B cell (primary cell): ENCODE data around the gene GPR22. TPM values are rescaled to one million over a fixed set of nuclear protein-coding genes. Genes with fewer than 3 reads are reported as not detected.

Source experiments
- ATAC-seq: fragments of 200-7000 bp; cut with Tn5 transposase; one replicate; pipeline ENCODE4 v1.10.0; 2021; ENCODE audit warnings: low read depth, mild to moderate bottlenecking, moderate number of reproducible peaks, moderate library complexity
- CTCF ChIA-PET: fragments of 350-600 bp; sonication (Branson Sonifier 250); formaldehyde crosslinking; loops from one replicate; lab custom pipeline; 2021; ENCODE audit warnings: antibody characterized with exemption, inconsistent platforms; lab: Charles Lee
- POLR2A ChIA-PET: fragments of 350-600 bp; sonication (Branson Sonifier 250); formaldehyde crosslinking; loops from one replicate; lab custom pipeline; 2021; ENCODE audit warnings: antibody characterized with exemption; lab: Charles Lee
- DNase-seq: peaks from one replicate; pipeline ENCODE4 v3.0.0; 2013
- H2AFZ ChIP-seq: 2 replicates; pipeline ENCODE4 v1.6.1; 2012; ENCODE audit warnings: mild to moderate bottlenecking, low read depth, low read length; ENCODE audit not compliant: insufficient read depth, poor library complexity, severe bottlenecking
- H3K27ac ChIP-seq, 2 donors: 1 replicate in 1 of 2; 2 replicates in 1 of 2; pipeline ENCODE4 v1.5.1; 2012 to 2013; ENCODE audit warnings: low read length in 2 of 2, mild to moderate bottlenecking in 2 of 2, moderate library complexity in 1 of 2
- H3K27me3 ChIP-seq, 4 experiments: fragments of 200-600 bp in 1 of 4; sonication (generic) in 1 of 4; replicated peaks in 1 of 4; 1 replicate in 2 of 4; 2 replicates in 2 of 4; pipeline versions ENCODE4 v1.6.1 to v1.7.0; 2013 to 2016; ENCODE audit warnings: low read length in 3 of 4, mild to moderate bottlenecking in 2 of 4, mixed read lengths in 1 of 4, moderate library complexity in 1 of 4; ENCODE audit not compliant: insufficient read depth in 4 of 4, control insufficient read depth in 3 of 4; ENCODE audit errors: control extremely low read depth in 1 of 4
- H3K36me3 ChIP-seq, 2 experiments: replicated peaks in 1 of 2; 1 replicate in 1 of 2; 2 replicates in 1 of 2; pipeline versions ENCODE4 v1.6.1 to v1.7.1; 2013; ENCODE audit warnings: low read length in 1 of 2; ENCODE audit not compliant: insufficient read depth in 2 of 2, control insufficient read depth in 1 of 2; ENCODE audit errors: control extremely low read depth in 1 of 2, extremely low read depth in 1 of 2
- H3K4me1 ChIP-seq, 2 donors: fragments of 200-600 bp in 1 of 2; sonication (generic) in 1 of 2; 1 replicate in 1 of 2; 2 replicates in 1 of 2; pipeline versions ENCODE4 v1.5.1 to v1.6.1; 2013 to 2017; ENCODE audit warnings: low read length in 2 of 2; ENCODE audit not compliant: control insufficient read depth in 2 of 2, insufficient read depth in 2 of 2
- H3K4me2 ChIP-seq: replicated peaks from 2 replicates; pipeline ENCODE3; 2012; ENCODE audit warnings: mild to moderate bottlenecking, low read depth, low read length; ENCODE audit not compliant: poor library complexity, severe bottlenecking
- H3K4me3 ChIP-seq, 5 experiments: fragments of 200-600 bp in 1 of 5; sonication (generic) in 1 of 5; 1 replicate in 3 of 5; 2 replicates in 2 of 5; pipeline versions ENCODE4 v1.5.1 to v1.7.0; 2011 to 2016; ENCODE audit warnings: low read length in 4 of 5, mild to moderate bottlenecking in 4 of 5, low read depth in 2 of 5, control low read depth in 1 of 5, moderate library complexity in 1 of 5; ENCODE audit not compliant: insufficient read depth in 1 of 5; ENCODE audit errors: control extremely low read depth in 1 of 5, extremely low read depth in 1 of 5
- H3K79me2 ChIP-seq: fragments of 200-600 bp; sonication (generic); one replicate; pipeline ENCODE4 v1.6.0; 2016; ENCODE audit warnings: low read length; ENCODE audit not compliant: control insufficient read depth, insufficient read depth
- H3K9ac ChIP-seq: fragments of 200-600 bp; sonication (generic); 2 replicates; pipeline ENCODE4 v1.6.1; 2017; ENCODE audit warnings: mild to moderate bottlenecking, low read length, moderate library complexity
- H3K9me3 ChIP-seq, 3 donors: one replicate each; pipeline versions ENCODE4 v1.6.1 to v1.7.1; 2013; ENCODE audit warnings: low read length in 2 of 3; ENCODE audit not compliant: control insufficient read depth in 2 of 3, insufficient read depth in 1 of 3; ENCODE audit errors: control extremely low read depth in 1 of 3
- H4K20me1 ChIP-seq: 2 replicates; pipeline ENCODE4 v1.6.0; 2012; ENCODE audit warnings: mild to moderate bottlenecking, low read length; ENCODE audit not compliant: insufficient read depth, control insufficient read depth, poor library complexity, severe bottlenecking
- H3K27ac Mint-ChIP-seq: one replicate; pipeline ENCODE4 v1.8.0; 2021; ENCODE audit warnings: mixed read lengths
- H3K27me3 Mint-ChIP-seq: one replicate; pipeline ENCODE4 v1.8.0; 2021; ENCODE audit warnings: mixed read lengths
- H3K4me1 Mint-ChIP-seq: one replicate; pipeline ENCODE4 v1.8.0; 2021; ENCODE audit warnings: mixed read lengths
- H3K4me3 Mint-ChIP-seq: one replicate; pipeline ENCODE4 v1.8.0; 2021; ENCODE audit warnings: mixed read lengths
- H3K9me3 Mint-ChIP-seq: one replicate; pipeline ENCODE4 v1.8.0; 2022; ENCODE audit warnings: mixed read lengths; ENCODE audit not compliant: insufficient read depth
- CTCF ChIP-seq: fragments of 200-600 bp; IDR thresholded peaks from one replicate; pipeline ENCODE4 v1.8.0; 2022; ENCODE audit warnings: antibody characterized with exemption, mild to moderate bottlenecking
- EZH2 ChIP-seq: IDR thresholded peaks from 2 replicates; pipeline ENCODE4 v1.6.1; 2012; ENCODE audit warnings: borderline replicate concordance, low read depth, mild to moderate bottlenecking, moderate library complexity, low read length; ENCODE audit not compliant: insufficient read depth, poor library complexity, severe bottlenecking
- WGBS: methylation state at CpG from one replicate; pipeline ENCODE4 v1.1.5; 2013; ENCODE audit warnings: missing lambda C conversion rate; ENCODE audit not compliant: insufficient coverage; 5-methylcytosine and 5-hydroxymethylcytosine counted together
- intact Hi-C: fragments of 100-400 bp; cut with micrococcal nuclease; formaldehyde crosslinking; loops from one replicate; pipeline ENCODE4 v1.10.0; 2022
- polyA plus RNA-seq: library from polyadenylated mRNA; depleted of rRNA; stranded (reverse); fragments of >200 nt; gene quantifications from 2 replicates; pipeline ENCODE4 v1.2.3, GENCODE V29; 2012
- total RNA-seq, 2 donors: library from RNA; stranded (reverse); fragments of 120-200 nt in 1 of 2; gene quantifications; 1 replicate in 1 of 2; 2 replicates in 1 of 2; pipeline versions ENCODE4 v1.2.3 to v1.2.4, GENCODE V29; 2013 to 2022

GPR22 gene
- total and polyA plus RNA-seq, 2 donors (not counting 1 experiment from before 2014, with no cell fraction given): not detected

- intact Hi-C loops: loop anchor here (1.0 kb wide), 3 partner anchors 198 to 416 kb away; no protein-coding TSS in a partner anchor
- Histone ChIP-seq H3K36me3 (no peaks in the 10 kb centered on the region), H3K4me2 (no peak overlapping the region), H3K27me3 (no peaks in the 10 kb centered on the region), H4K20me1 (peaks cover 7% of the 10 kb centered on the region), H3K27ac (no peak overlapping the region), H3K4me3 (no peak overlapping the region), H3K9me3 (no peaks in the 10 kb centered on the region), H3K4me1 (no peaks in the 10 kb centered on the region), H2AFZ (no peak overlapping the region), H3K9ac (no peak overlapping the region), H3K79me2 (no peaks in the 10 kb centered on the region)
- no peaks in the 10 kb centered on the region for H3K4me1 Mint-ChIP-seq
- TF ChIP-seq EZH2: no peak
- TF ChIP-seq CTCF: peak; percentile 79
- ATAC-seq (peak; percentile 72), DNase-seq (peak; percentile 67)
- POLR2A ChIA-PET: no interaction called here
- no peak overlapping the region for H3K4me3 Mint-ChIP-seq
- CTCF ChIA-PET: interaction anchor here (0.7 to 3.8 kb wide), 34 partner anchors 9 to 682 kb away, joined by 3 to 133 read pairs (median 4); partner anchors contain the start of genes BCAP29, CBLL1, COG5 and DUS4L
- no peaks in the 10 kb centered on the region for H3K27me3 Mint-ChIP-seq
- no peaks in the 10 kb centered on the region for H3K9me3 Mint-ChIP-seq
- no peak overlapping the region for H3K27ac Mint-ChIP-seq
- WGBS: 83% methylated on average over 3 of the region's 6 CpGs
Measured at GRCh38 chr7:107463139-107464078, 6.4 kb upstream of the GPR22 start.
